Vagina (tissue), 2 donors: ENCODE data around the gene CMIP. TPM values are rescaled to one million over a fixed set of nuclear protein-coding genes. Genes with fewer than 3 reads are reported as not detected.
A peak's percentile ranks its signal among the peaks of the same experiment; 100 is the strongest.

Experiments used
- DNase-seq, 2 donors: peaks; one replicate each; pipeline ENCODE4 v3.0.0-alpha.2; 2017; ENCODE audit errors: extremely low spot score in 2 of 2
- H3K27ac ChIP-seq: fragments of 200-600 bp; sonication (generic); one replicate; pipeline ENCODE4 v1.5.1; 2019
- H3K27me3 ChIP-seq: fragments of 200-600 bp; sonication (generic); one replicate; pipeline ENCODE4 v1.5.1; 2019
- H3K36me3 ChIP-seq, 2 donors: fragments of 200-600 bp; sonication (generic); one replicate each; pipeline ENCODE4 v1.5.1; 2017 to 2019
- H3K4me1 ChIP-seq: fragments of 200-600 bp; sonication (generic); one replicate; pipeline ENCODE4 v1.5.1; 2019
- H3K4me3 ChIP-seq, 2 donors: fragments of 200-600 bp; sonication (generic); 1 replicate in 1 of 2; 2 replicates in 1 of 2; pipeline ENCODE4 v1.5.1; 2016 to 2019
- H3K9me3 ChIP-seq: fragments of 200-600 bp; sonication (generic); one replicate; pipeline ENCODE4 v1.5.1; 2019
- CTCF ChIP-seq, 3 experiments: fragments of 450-650 bp in 2 of 3; fragments of 200-600 bp in 1 of 3; sonication (generic) in 1 of 3; IDR thresholded peaks; one replicate each; pipeline ENCODE4 v1.5.1; 2017 to 2019; ENCODE audit warnings: antibody characterized with exemption in 3 of 3, mild to moderate bottlenecking in 2 of 3, moderate library complexity in 2 of 3
- POLR2A ChIP-seq, 2 donors: fragments of 450-650 bp; IDR thresholded peaks; one replicate each; pipeline ENCODE4 v1.6.1; 2017; ENCODE audit warnings: antibody characterized with exemption in 2 of 2, mild to moderate bottlenecking in 2 of 2, moderate library complexity in 2 of 2
- POLR2AphosphoS5 ChIP-seq, 2 donors: sonication (generic); formaldehyde crosslinking; IDR thresholded peaks; one replicate each; pipeline ENCODE4 v1.9.0; 2017; ENCODE audit warnings: antibody characterized with exemption in 2 of 2, mild to moderate bottlenecking in 2 of 2, low read depth in 1 of 2; ENCODE audit not compliant: insufficient read depth in 1 of 2
- intact Hi-C: fragments of 100-400 bp; cut with DNase I; formaldehyde crosslinking; loops from one replicate; pipeline ENCODE4 v1.15.1; 2023
- total RNA-seq: library from RNA; depleted of rRNA; stranded (reverse); fragments of >200 nt; gene quantifications from one replicate; pipeline ENCODE4 v1.2.3, GENCODE V29; 2016

Gene CMIP
- total RNA-seq, 1 donor from 2014 or later = 66.3 TPM

DNA sequence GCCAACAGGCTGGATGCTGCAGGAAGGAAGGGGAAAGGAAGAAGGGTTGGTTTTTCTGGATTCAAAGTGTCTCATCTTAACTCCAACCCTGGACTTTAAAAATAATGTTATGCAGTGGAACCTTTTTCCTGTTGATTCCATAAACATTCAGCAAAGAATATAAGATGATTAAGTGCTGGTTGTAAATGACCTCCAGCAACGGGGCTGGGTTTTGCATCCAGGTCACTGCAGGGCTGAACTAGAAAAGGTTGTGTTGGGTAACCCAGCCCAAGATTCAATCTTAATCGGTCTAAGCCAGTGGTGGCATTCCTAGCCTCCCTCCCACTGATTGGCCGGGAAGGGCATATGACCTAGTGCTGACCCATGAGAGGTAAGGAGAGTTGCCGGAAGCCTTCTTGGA is 300.3 kb downstream of the CMIP start:
- TF ChIP-seq CTCF (IDR thresholded peaks at IDR 0.05) (no peak), POLR2A (IDR thresholded peaks at IDR 0.05) (no peak), POLR2AphosphoS5 (IDR thresholded peaks at IDR 0.05; ENCODE audit: insufficient read depth in 1 of 2, low read depth in 1 of 2) (no peak)
- no peaks in the 10 kb centered on the region for H3K36me3 ChIP-seq
- peaks cover 10% of the 10 kb centered on the region for H3K4me1 ChIP-seq
- H3K4me3 ChIP-seq = no peak overlapping the region
- H3K27ac ChIP-seq = no peak overlapping the region
- intact Hi-C loops = loop anchor here (5.0 kb wide), 1 partner anchor 343 kb away; no protein-coding TSS in a partner anchor
- no peak for DNase-seq
- no peaks in the 10 kb centered on the region for H3K9me3 ChIP-seq
- H3K27me3 ChIP-seq = no peaks in the 10 kb centered on the region

DNA sequence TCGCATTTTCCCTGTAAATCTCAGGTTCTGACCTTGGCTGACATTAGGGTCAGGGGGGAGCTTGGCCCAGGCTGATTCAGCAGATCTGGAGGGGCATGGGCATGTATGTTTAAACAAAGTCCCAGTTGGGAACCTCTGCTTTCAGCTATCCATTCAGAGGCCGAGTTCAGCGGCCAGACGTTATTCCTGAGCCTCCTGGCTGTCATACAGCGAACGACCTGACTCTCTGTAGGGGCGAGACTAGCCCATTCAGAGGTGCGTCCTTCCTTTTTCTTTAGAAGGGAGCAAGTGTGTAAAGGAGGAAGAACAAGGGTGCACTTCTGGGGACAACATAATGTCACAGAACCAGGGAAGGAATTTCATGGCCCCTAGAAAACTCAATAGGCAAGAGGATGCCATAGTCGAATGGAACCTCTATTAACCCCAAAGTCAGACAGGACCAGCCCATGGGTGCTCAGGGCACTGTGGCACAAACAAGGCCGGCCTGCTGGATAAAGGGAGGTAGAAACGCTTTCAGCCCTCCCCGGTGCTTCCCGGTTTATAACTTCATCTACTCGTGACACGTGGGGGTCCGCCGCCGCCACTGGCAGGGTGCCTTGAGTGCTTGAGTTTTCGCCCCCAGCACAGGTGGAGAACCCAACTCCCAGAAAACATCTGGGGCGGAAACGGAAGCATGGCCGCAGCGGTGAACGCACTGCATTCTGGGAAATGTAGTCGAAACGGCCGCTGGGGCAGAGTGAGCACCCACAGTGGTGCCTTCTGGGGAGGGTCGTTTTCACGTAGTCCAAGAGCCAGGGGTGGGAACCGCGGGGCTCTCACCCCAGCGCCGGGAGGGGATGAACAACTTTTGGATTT is 301.3 kb downstream of the CMIP start:
- Histone ChIP-seq H3K4me3 (peak overlapping the region; percentile 38 to 49), H3K36me3 (no peaks in the 10 kb centered on the region), H3K27me3 (no peaks in the 10 kb centered on the region), H3K27ac (no peak overlapping the region), H3K9me3 (no peaks in the 10 kb centered on the region), H3K4me1 (peaks cover 10% of the 10 kb centered on the region)
- DNase-seq = no peak
- intact Hi-C loops = no loop called here
- TF ChIP-seq CTCF (IDR thresholded peaks at IDR 0.05) = no peak
- no peak for TF ChIP-seq POLR2A (IDR thresholded peaks at IDR 0.05)
- peak; percentile 53 to 62 for TF ChIP-seq POLR2AphosphoS5 (IDR thresholded peaks at IDR 0.05; ENCODE audit: insufficient read depth in 1 of 2, low read depth in 1 of 2)

GRCh38 chr16:81746566-81746965 is 302.0 kb downstream of the CMIP start:
- intact Hi-C loops = no loop called here
- DNase-seq = no peak
- no peaks in the 10 kb centered on the region for H3K36me3 ChIP-seq
- H3K4me1 ChIP-seq = peaks cover 10% of the 10 kb centered on the region
- H3K9me3 ChIP-seq = no peaks in the 10 kb centered on the region
- H3K27me3 ChIP-seq = no peaks in the 10 kb centered on the region
- H3K4me3 ChIP-seq = peak overlapping the region; percentile 38 to 49
- TF ChIP-seq CTCF (IDR thresholded peaks at IDR 0.05) (no peak), POLR2AphosphoS5 (IDR thresholded peaks at IDR 0.05; ENCODE audit: insufficient read depth in 1 of 2, low read depth in 1 of 2) (no peak), POLR2A (IDR thresholded peaks at IDR 0.05) (no peak)
- H3K27ac ChIP-seq = no peak overlapping the region

DNA sequence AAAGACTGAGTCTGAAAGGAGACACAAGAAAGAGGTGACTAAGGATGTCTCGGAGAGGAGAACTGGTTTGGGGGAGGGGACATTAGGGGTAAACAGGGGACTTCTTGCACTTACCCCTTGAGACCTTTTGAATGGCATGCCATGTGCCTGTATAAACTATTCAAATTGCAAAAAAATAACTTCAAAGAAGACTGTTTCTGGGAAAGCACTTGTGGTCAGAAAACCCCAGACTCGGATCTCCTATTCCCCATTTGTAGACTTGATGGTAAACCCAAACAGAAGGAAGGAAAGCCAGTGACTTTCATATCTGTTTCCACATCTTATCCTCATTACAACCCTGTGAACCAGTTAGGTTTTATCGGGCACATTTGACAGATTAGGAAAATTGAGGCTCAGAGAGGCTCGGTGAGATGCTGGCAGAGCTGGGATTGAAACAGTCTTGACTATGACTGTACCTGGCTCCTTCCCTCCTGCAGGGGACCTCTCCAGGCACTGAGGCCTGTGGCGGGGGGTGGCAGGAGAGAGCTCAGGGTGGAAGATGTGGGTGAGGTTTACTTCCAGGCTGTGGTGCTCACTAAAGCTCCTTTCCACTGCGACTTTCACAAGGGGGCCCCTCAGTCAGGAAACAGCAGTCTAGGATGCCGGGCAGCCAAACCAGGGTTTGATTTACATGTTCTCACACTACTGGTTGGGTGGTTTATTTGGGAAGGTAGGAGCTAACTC is 304.0 kb downstream of the CMIP start:
- TF ChIP-seq POLR2AphosphoS5 (IDR thresholded peaks at IDR 0.05; ENCODE audit: insufficient read depth in 1 of 2, low read depth in 1 of 2) (no peak), CTCF (IDR thresholded peaks at IDR 0.05) (no peak), POLR2A (IDR thresholded peaks at IDR 0.05) (no peak)
- Histone ChIP-seq H3K4me3 (no peak overlapping the region), H3K27ac (no peak overlapping the region), H3K27me3 (no peaks in the 10 kb centered on the region), H3K36me3 (no peaks in the 10 kb centered on the region), H3K4me1 (peaks cover 10% of the 10 kb centered on the region), H3K9me3 (no peaks in the 10 kb centered on the region)
- DNase-seq = no peak
- intact Hi-C loops = no loop called here
